H9 (cell line): ENCODE data around the gene SERPINA3. TPM values are rescaled to one million over a fixed set of nuclear protein-coding genes. Genes with fewer than 3 reads are reported as not detected.
A peak's percentile ranks its signal among the peaks of the same experiment; 100 is the strongest.

Source experiments
- DNase-seq: peaks from one replicate; pipeline ENCODE4 v3.0.0-alpha.2; 2017
- H2AFZ ChIP-seq: one replicate; pipeline ENCODE4 v1.6.1; 2013; ENCODE audit warnings: mild to moderate bottlenecking, low read length, control low read depth, moderate library complexity
- H2AK5ac ChIP-seq: 2 replicates; pipeline ENCODE4 v1.6.1; 2013; ENCODE audit warnings: low read length, control low read depth, mixed read lengths; ENCODE audit not compliant: insufficient read length
- H2BK120ac ChIP-seq: one replicate; pipeline ENCODE4 v1.6.1; 2013; ENCODE audit warnings: low read depth, mild to moderate bottlenecking, low read length, control low read depth, inconsistent platforms; ENCODE audit not compliant: poor library complexity, severe bottlenecking
- H2BK12ac ChIP-seq: 2 replicates; pipeline ENCODE4 v1.6.1; 2013; ENCODE audit warnings: low read length, control low read depth, mixed read lengths, low read depth; ENCODE audit not compliant: insufficient read length
- H2BK15ac ChIP-seq: 2 replicates; pipeline ENCODE4 v1.6.1; 2013; ENCODE audit warnings: low read depth, low read length, control low read depth
- H2BK20ac ChIP-seq: one replicate; pipeline ENCODE4 v1.6.1; 2013; ENCODE audit warnings: low read depth, mild to moderate bottlenecking, low read length, control low read depth, inconsistent platforms; ENCODE audit not compliant: poor library complexity, severe bottlenecking
- H2BK5ac ChIP-seq: 2 replicates; pipeline ENCODE4 v1.6.1; 2013; ENCODE audit warnings: low read length, control low read depth, mixed read lengths; ENCODE audit not compliant: insufficient read length
- H3K14ac ChIP-seq: 2 replicates; pipeline ENCODE4 v1.6.1; 2013; ENCODE audit warnings: low read length, control low read depth; ENCODE audit not compliant: insufficient read depth
- H3K18ac ChIP-seq: 2 replicates; pipeline ENCODE4 v1.6.1; 2013; ENCODE audit warnings: low read depth, mild to moderate bottlenecking, mixed read lengths, low read length, control low read depth; ENCODE audit not compliant: insufficient read length
- H3K23ac ChIP-seq: 2 replicates; pipeline ENCODE4 v1.6.1; 2013; ENCODE audit warnings: low read length, control low read depth, mixed read lengths, low read depth; ENCODE audit not compliant: insufficient read length
- H3K23me2 ChIP-seq: 2 replicates; pipeline ENCODE4 v1.6.1; 2013; ENCODE audit warnings: low read depth, mild to moderate bottlenecking, mixed read lengths, low read length, control low read depth; ENCODE audit not compliant: insufficient read length, poor library complexity, severe bottlenecking
- H3K27ac ChIP-seq: 2 replicates; pipeline ENCODE4 v1.5.1; 2013; ENCODE audit warnings: low read length, control low read depth, mixed read lengths, low read depth; ENCODE audit not compliant: insufficient read length
- H3K27me3 ChIP-seq: 2 replicates; pipeline ENCODE4 v1.6.1; 2013; ENCODE audit warnings: low read length, control low read depth, inconsistent platforms; ENCODE audit not compliant: insufficient read depth
- H3K4ac ChIP-seq: 2 replicates; pipeline ENCODE4 v1.6.1; 2013; ENCODE audit warnings: low read depth, mild to moderate bottlenecking, control low read depth, inconsistent platforms, low read length, moderate library complexity
- H3K4me1 ChIP-seq: 2 replicates; pipeline ENCODE4 v1.6.1; 2013; ENCODE audit warnings: low read length, control low read depth, inconsistent platforms; ENCODE audit not compliant: insufficient read depth
- H3K4me2 ChIP-seq: 2 replicates; pipeline ENCODE4 v1.6.1; 2013; ENCODE audit warnings: low read length, control low read depth, mixed read lengths; ENCODE audit not compliant: insufficient read length, insufficient read depth
- H3K56ac ChIP-seq: 2 replicates; pipeline ENCODE4 v1.6.1; 2013; ENCODE audit warnings: low read depth, mild to moderate bottlenecking, mixed read lengths, low read length, control low read depth; ENCODE audit not compliant: insufficient read length
- H3K79me1 ChIP-seq: 2 replicates; pipeline ENCODE4 v1.6.1; 2013; ENCODE audit warnings: low read depth, mild to moderate bottlenecking, moderate library complexity, low read length, control low read depth, inconsistent platforms; ENCODE audit not compliant: insufficient read depth, poor library complexity, severe bottlenecking
- H3K79me2 ChIP-seq: 2 replicates; pipeline ENCODE4 v1.6.1; 2013; ENCODE audit warnings: low read length, control low read depth, inconsistent platforms; ENCODE audit not compliant: insufficient read depth
- H3K9ac ChIP-seq: 2 replicates; pipeline ENCODE4 v1.6.1; 2013; ENCODE audit warnings: low read length, control low read depth, mixed read lengths; ENCODE audit not compliant: insufficient read length; ENCODE audit errors: extremely low read depth
- H3K9me3 ChIP-seq: one replicate; pipeline ENCODE4 v1.6.1; 2013; ENCODE audit warnings: low read depth, low read length, inconsistent platforms; ENCODE audit not compliant: control insufficient read depth
- H3T11ph ChIP-seq: one replicate; pipeline ENCODE4 v1.6.1; 2013; ENCODE audit warnings: mild to moderate bottlenecking, low read length, control low read depth, inconsistent platforms
- H4K20me1 ChIP-seq: one replicate; pipeline ENCODE4 v1.6.1; 2013; ENCODE audit not compliant: control insufficient read depth, insufficient read length, insufficient read depth
- H4K5ac ChIP-seq: 2 replicates; pipeline ENCODE4 v1.6.1; 2013; ENCODE audit warnings: low read depth, mild to moderate bottlenecking, mixed read lengths, low read length, control low read depth; ENCODE audit not compliant: insufficient read length
- H4K8ac ChIP-seq: replicated peaks from 2 replicates; pipeline ENCODE4 v1.6.1; 2013; ENCODE audit warnings: low read length, control low read depth, mixed read lengths, low read depth; ENCODE audit not compliant: insufficient read length
- H4K91ac ChIP-seq: 2 replicates; pipeline ENCODE4 v1.6.1; 2013; ENCODE audit warnings: low read depth, mild to moderate bottlenecking, moderate library complexity, mixed read lengths, low read length, control low read depth; ENCODE audit not compliant: insufficient read length
- H3K27ac Mint-ChIP-seq, 3 experiments: 2 replicates in 2 of 3; 3 replicates in 1 of 3; pipeline ENCODE4 v1.8.0; 2020 to 2021; ENCODE audit warnings: mixed read lengths in 3 of 3, mild to moderate bottlenecking in 1 of 3, moderate library complexity in 1 of 3
- H3K27me3 Mint-ChIP-seq: 2 replicates; pipeline ENCODE4 v1.8.0; 2021; ENCODE audit warnings: low read depth, mild to moderate bottlenecking, moderate library complexity, mixed read lengths
- H3K36me3 Mint-ChIP-seq, 3 experiments: 2 replicates in 2 of 3; 3 replicates in 1 of 3; pipeline ENCODE4 v1.8.0; 2020 to 2021; ENCODE audit warnings: low read depth in 3 of 3, mixed read lengths in 3 of 3; ENCODE audit not compliant: insufficient read depth in 1 of 3
- H3K4me1 Mint-ChIP-seq, 2 experiments: 2 replicates each; pipeline ENCODE4 v1.8.0; 2020; ENCODE audit warnings: mixed read lengths in 2 of 2
- H3K4me3 Mint-ChIP-seq, 2 experiments: 2 replicates in 1 of 2; 3 replicates in 1 of 2; pipeline ENCODE4 v1.8.0; 2020 to 2021; ENCODE audit warnings: mild to moderate bottlenecking in 2 of 2, mixed read lengths in 2 of 2, moderate library complexity in 1 of 2
- H3K9me3 Mint-ChIP-seq, 2 experiments: 2 replicates in 1 of 2; 3 replicates in 1 of 2; pipeline ENCODE4 v1.8.0; 2020; ENCODE audit warnings: mild to moderate bottlenecking in 2 of 2, mixed read lengths in 2 of 2, moderate library complexity in 1 of 2
- WGBS: extraction: QIAGEN DNeasy Blood & Tissue Kit; methylation state at CpG from one replicate; pipeline ENCODE4 v1.1.7; 2013; ENCODE audit warnings: missing lambda C conversion rate, low lambda C conversion rate, mixed read lengths; ENCODE audit not compliant: insufficient read length; ENCODE audit errors: extremely low coverage; 5-methylcytosine and 5-hydroxymethylcytosine counted together
- total RNA-seq: library from RNA; stranded (reverse); gene quantifications from 2 replicates; pipeline ENCODE4 v1.2.1, GENCODE V29; 2021
- TF ChIP-seq, protein P1 (sequence below): fragments of 200-600 bp; sonication (generic); conservative IDR thresholded peaks from 3 replicates; pipeline ENCODE4 v1.8.0; 2021; ENCODE audit warnings: antibody characterized with exemption, mild to moderate bottlenecking

The SERPINA3 gene
- total RNA-seq, 1 experiment from 2014 or later = not detected

DNA sequence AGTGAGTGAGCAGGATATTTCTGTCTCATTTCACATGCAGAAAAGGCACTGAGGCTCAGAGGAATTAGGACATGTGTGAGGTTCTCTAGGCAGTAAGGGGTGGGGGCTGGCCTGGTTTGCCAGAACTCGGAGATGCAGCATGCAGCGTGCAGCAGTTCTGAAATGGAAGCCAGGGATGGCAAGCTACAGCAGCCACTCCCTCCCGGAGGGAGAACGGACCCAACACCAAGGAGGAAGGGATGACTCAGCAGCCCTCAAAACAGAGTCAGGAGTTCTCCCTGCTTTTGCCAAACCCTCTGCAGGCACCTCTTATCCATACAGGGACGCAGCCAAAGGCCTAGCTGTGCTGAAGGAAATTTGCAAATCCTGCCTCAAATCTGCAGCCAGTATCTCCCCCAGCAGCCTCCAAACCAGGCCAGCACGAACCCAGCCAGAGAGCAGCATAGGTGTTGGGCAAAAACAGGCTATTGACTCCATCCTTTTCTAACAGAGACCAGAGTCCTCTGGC lies 10.3 kb upstream of the SERPINA3 start:
- H3K4me3 Mint-ChIP-seq = no peak overlapping the region
- H3K4me1 ChIP-seq = 0 out of 2 replicates have a peak, but pooled peaks cover 2% of the 10 kb centered on the region
- no CpG with 5 or more reads among the region's 6 CpGs for WGBS
- H2BK15ac ChIP-seq = no peak overlapping the region
- H4K5ac ChIP-seq = no peak overlapping the region
- peaks cover 20 to 24% of the 10 kb centered on the region in 2 experiments for H3K4me1 Mint-ChIP-seq
- H3K23ac ChIP-seq = no peak overlapping the region
- H3K56ac ChIP-seq = no peak overlapping the region
- H2BK20ac ChIP-seq = no peak overlapping the region
- no peaks in the 10 kb centered on the region for H3K9me3 Mint-ChIP-seq
- H2BK12ac ChIP-seq = no peak overlapping the region
- no peak overlapping the region for H2BK5ac ChIP-seq
- no peaks in the 10 kb centered on the region for H4K20me1 ChIP-seq
- TF ChIP-seq, protein P1, sequence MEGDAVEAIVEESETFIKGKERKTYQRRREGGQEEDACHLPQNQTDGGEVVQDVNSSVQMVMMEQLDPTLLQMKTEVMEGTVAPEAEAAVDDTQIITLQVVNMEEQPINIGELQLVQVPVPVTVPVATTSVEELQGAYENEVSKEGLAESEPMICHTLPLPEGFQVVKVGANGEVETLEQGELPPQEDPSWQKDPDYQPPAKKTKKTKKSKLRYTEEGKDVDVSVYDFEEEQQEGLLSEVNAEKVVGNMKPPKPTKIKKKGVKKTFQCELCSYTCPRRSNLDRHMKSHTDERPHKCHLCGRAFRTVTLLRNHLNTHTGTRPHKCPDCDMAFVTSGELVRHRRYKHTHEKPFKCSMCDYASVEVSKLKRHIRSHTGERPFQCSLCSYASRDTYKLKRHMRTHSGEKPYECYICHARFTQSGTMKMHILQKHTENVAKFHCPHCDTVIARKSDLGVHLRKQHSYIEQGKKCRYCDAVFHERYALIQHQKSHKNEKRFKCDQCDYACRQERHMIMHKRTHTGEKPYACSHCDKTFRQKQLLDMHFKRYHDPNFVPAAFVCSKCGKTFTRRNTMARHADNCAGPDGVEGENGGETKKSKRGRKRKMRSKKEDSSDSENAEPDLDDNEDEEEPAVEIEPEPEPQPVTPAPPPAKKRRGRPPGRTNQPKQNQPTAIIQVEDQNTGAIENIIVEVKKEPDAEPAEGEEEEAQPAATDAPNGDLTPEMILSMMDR = no peak
- H3K27ac ChIP-seq = no peak overlapping the region
- H3K27ac Mint-ChIP-seq = no peak overlapping the region; a peak in 1 of 7 replicates
- no peak overlapping the region for H3K9ac ChIP-seq
- no peaks in the 10 kb centered on the region for H3K23me2 ChIP-seq
- peak; percentile 40 for DNase-seq
- no peak overlapping the region for H3T11ph ChIP-seq
- H2BK120ac ChIP-seq = no peak overlapping the region
- H3K79me2 ChIP-seq = no peaks in the 10 kb centered on the region
- peaks cover 17% of the 10 kb centered on the region for H3K27me3 Mint-ChIP-seq
- H3K4me2 ChIP-seq = no peak overlapping the region
- peaks cover 0 to 5% (median 0%) of the 10 kb centered on the region in 3 experiments; a peak in 3 of 7 replicates for H3K36me3 Mint-ChIP-seq
- H4K8ac ChIP-seq = no peak overlapping the region
- no peak overlapping the region for H3K14ac ChIP-seq
- no peak overlapping the region for H2AK5ac ChIP-seq
- no peaks in the 10 kb centered on the region for H3K79me1 ChIP-seq
- no peak overlapping the region for H3K4ac ChIP-seq
- no peak overlapping the region for H4K91ac ChIP-seq
- no peaks in the 10 kb centered on the region for H3K27me3 ChIP-seq
- no peaks in the 10 kb centered on the region for H3K9me3 ChIP-seq
- H3K18ac ChIP-seq = no peak overlapping the region
- no peak overlapping the region for H2AFZ ChIP-seq
